GM12872 (cell line): ENCODE results near the gene RPP21.

Experiments
- TF ChIP-seq, protein P1 (sequence below): IDR thresholded peaks from 3 replicates; pipeline ENCODE4 v1.5.1; 2011; ENCODE audit warnings: low read depth, mild to moderate bottlenecking, low read length, moderate library complexity; ENCODE audit not compliant: insufficient read depth

Gene RPP21

DNA sequence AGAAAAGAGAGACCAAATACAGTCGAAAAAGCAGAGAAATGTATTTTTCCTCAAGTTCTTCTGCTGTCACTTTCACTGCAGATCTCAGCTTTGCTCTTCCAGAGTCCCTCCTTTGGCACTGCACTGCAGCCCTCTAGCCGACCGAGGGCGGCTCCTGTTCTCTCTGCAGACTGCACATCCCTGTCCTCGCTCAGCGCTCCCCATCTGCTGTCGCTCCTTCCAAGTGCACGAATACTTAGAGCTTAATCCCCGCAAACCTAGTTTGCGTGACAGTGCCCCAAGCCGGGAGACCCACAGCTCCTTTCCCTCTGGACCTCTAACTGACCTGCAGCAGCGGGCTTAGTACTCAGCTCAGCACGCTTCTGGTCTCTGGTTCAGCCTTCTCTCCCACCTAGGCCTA, 15.2 kb downstream of the RPP21 start:
- TF ChIP-seq, protein P1, sequence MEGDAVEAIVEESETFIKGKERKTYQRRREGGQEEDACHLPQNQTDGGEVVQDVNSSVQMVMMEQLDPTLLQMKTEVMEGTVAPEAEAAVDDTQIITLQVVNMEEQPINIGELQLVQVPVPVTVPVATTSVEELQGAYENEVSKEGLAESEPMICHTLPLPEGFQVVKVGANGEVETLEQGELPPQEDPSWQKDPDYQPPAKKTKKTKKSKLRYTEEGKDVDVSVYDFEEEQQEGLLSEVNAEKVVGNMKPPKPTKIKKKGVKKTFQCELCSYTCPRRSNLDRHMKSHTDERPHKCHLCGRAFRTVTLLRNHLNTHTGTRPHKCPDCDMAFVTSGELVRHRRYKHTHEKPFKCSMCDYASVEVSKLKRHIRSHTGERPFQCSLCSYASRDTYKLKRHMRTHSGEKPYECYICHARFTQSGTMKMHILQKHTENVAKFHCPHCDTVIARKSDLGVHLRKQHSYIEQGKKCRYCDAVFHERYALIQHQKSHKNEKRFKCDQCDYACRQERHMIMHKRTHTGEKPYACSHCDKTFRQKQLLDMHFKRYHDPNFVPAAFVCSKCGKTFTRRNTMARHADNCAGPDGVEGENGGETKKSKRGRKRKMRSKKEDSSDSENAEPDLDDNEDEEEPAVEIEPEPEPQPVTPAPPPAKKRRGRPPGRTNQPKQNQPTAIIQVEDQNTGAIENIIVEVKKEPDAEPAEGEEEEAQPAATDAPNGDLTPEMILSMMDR, result no peak

DNA sequence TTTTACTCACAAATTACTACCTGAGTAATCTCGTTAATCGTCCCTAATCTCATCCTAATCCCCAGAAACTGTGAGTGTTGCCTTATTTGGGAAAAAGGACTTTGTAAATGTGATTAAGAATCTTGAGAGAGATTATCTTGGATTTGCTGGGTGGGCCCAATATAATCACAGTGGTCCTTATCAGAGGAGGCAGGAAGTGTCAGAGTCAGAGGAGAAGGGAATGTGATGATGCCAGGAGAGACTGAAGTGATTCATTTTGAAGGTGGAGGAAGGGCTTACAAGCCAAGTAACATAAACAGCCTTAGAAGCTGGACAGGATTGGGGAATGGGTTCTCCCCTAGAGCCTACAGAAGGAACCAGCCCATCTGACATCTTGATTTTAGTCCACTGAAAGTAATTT, 16.7 kb downstream of the RPP21 start:
- TF ChIP-seq, protein P1, result no peak

DNA sequence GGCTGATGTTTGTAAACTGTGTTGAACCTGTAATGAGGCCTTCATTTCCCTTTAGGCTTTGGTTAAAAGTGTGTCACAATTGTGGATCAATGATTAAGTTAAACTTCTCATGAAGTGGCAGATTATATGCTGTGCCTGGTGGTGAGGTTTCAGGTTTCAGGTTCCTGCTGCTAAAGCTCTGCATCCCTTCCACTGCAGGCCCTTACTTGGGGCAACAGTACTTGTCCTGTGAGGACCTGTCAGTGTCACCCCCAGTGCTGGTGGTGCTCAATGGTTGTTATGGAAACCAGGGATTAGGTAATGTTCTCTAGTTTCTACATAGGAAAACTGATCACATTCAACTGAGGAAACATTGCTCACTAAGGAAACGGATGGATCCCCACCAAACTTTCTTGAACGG, 18.5 kb downstream of the RPP21 start:
- TF ChIP-seq, protein P1, result no peak

DNA sequence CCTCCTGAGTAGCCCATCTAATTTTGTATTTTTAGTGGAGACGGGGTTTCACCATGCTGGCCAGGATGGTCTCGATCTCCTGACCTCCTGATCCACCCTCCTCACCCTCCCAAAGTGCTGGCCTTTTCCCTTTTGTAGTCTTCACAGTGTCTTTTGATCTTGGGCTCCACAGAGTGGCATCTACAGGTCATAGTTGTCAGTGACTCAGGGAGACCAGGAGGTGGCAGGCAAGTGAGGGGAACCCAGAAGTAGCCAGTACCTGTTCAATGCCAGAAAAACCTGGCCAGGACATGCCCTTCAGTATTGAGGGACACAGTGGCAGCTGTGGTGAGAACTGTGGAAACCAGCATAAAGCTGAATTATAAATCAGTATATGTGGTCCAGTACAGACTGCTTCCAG, 19.6 kb downstream of the RPP21 start:
- TF ChIP-seq, protein P1, result peak; percentile 50

DNA sequence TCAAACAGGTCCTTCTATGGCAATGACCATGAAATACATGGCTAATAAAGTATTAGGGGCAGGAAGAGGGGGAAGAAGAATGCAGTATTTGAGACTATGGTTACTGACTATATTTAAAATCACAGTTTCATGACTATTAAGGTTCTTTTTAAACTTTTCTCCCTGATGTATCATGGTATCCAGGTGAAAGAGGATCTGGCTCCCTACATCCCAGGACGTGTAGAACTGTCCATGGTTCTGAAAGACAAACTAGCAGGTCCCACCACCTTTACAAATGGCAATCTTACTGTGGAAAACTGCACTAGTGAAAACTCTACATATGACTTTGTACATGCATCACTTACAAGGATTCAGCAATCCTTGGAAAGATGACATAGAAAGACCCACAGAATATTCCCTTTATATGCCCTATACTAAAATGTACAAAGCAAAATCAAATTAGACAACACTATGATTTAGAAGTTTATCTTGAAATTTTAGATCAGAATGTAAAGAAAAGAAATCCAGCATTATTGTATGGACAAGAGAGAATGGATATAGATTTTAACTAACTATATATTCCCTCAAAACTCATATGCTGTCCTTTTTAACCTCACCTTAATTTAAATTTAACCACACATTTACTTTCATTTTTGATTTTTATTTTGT, 33.5 kb downstream of the RPP21 start:
- TF ChIP-seq, protein P1, result no peak

DNA sequence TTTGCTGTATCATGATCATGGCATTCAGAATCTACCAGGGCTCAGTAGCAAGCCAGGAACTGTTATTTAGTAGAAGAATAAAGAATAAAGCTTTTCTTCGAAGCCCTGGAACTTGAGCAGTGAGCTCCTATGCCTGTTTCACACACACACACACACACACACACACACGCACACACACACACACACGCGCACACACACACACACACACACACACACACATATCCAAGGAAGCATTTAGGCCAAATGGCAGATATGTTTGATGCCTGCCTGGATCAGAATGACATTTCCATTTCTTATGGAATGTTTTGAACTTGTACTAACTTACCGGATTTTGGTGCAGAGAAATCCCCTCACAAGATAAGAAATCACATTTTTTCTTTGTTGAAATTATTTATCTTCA, 35.5 kb downstream of the RPP21 start:
- TF ChIP-seq, protein P1, result no peak

DNA sequence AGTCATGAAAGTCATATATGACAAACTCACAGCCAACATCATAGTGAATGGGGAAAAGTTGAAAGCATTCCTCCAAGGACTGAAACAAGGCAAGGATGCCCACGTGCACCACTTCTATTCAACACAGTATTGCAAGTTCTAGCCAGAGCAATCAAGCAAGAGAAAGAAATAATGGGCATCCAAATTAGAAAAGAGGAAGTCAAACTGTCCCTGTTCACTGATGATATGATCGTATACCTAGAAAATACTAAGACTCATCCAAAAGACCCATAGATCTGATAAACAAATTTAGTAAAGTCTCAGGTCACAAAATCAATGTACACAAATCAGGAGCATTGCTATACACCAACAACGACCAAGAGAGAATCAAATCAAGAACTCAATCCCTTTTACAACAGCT, 41.2 kb downstream of the RPP21 start:
- TF ChIP-seq, protein P1, result no peak
